Activated T-cell treated with anti-CD3 and anti-CD28 coated beads, Interleukin-2, amount 50 U/mL, for 4 hours (primary cell): ENCODE results near the gene TRIM41. TPM values are rescaled to one million over a fixed set of nuclear protein-coding genes. Genes with fewer than 3 reads are reported as not detected.
A peak's percentile ranks its signal among the peaks of the same experiment; 100 is the strongest.
"Not testable (repeated sequence)": the region's sequence is repeated elsewhere in the genome, so short reads cannot be mapped to it uniquely, and the experiment has no call there.

Experiments used
- ATAC-seq, 2 donors: fragments of 200-7000 bp; cut with Tn5 transposase; one replicate each; pipeline ENCODE4 v1.10.0; 2021
- DNase-seq: peaks from one replicate; pipeline ENCODE4 v3.0.0-alpha.2; 2020
- H3K27me3 Mint-ChIP-seq: one replicate; pipeline ENCODE4 v1.8.0; 2021; ENCODE audit warnings: low read depth, mixed read lengths
- H3K36me3 Mint-ChIP-seq: one replicate; pipeline ENCODE4 v1.8.0; 2022; ENCODE audit warnings: mixed read lengths; ENCODE audit not compliant: insufficient read depth
- H3K4me1 Mint-ChIP-seq: one replicate; pipeline ENCODE4 v1.8.0; 2021; ENCODE audit warnings: low read depth, mixed read lengths
- H3K4me3 Mint-ChIP-seq: one replicate; pipeline ENCODE4 v1.8.0; 2021; ENCODE audit warnings: mild to moderate bottlenecking, moderate library complexity, mixed read lengths
- H3K9me3 Mint-ChIP-seq: one replicate; pipeline ENCODE4 v1.8.0; 2021; ENCODE audit warnings: mixed read lengths
- total RNA-seq, 3 donors: library from RNA; stranded (reverse); gene quantifications; one replicate each; pipeline ENCODE4 v1.2.1, GENCODE V29; 2021

TRIM41 gene
- total RNA-seq, 3 donors from 2014 or later: 37.6 to 39.5 (median 38.3) TPM

DNA sequence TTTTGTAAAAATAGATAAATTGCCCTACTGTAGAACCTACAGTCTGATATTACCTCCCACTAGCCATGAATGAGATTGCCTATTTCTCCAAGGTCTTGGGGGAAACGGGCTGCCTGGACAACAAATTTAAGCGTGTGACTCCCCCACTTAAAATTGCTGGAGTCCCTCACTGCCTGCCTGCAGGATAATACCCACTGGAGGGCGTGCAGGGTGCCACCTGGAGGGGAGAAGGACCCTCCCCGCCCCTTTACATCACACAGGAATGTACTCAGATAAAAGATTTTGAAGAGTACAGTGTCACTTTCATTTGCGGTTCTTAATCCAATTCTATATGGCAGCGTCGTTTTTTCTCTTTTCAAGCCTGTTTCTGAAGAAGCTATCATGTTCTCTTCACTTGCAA is 11.9 kb upstream of the TRIM41 start:
- H3K27me3 Mint-ChIP-seq: peaks cover 8% of the 10 kb centered on the region
- H3K4me1 Mint-ChIP-seq: peaks cover 21% of the 10 kb centered on the region
- ATAC-seq (no peak), DNase-seq (no peak)
- H3K36me3 Mint-ChIP-seq: no peaks in the 10 kb centered on the region
- peaks cover 5% of the 10 kb centered on the region for H3K9me3 Mint-ChIP-seq
- H3K4me3 Mint-ChIP-seq: no peak overlapping the region

DNA sequence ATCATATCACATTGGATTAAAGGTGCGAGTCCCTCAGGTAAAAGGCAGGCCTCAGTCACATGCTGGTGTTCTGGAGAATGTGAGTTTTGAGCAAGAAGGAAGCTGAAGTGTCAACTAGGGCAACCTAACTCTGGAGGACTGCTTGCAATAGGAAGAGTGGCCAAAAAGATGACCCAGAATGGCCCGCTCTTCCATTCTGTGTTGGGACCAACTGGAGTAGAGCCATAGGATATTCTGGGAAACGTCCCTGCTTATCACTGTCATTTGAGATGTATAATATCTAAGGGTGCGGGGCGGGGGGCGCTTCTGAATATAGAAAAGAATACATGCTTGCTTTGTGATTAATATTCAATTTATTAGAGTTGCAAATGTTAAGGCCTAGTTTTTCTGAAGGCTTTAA is 11.0 kb upstream of the TRIM41 start:
- ATAC-seq (no peak), DNase-seq (no peak)
- Mint-ChIP-seq H3K36me3 (no peaks in the 10 kb centered on the region), H3K9me3 (peaks cover 5% of the 10 kb centered on the region), H3K27me3 (peaks cover 3% of the 10 kb centered on the region), H3K4me1 (peaks cover 19% of the 10 kb centered on the region), H3K4me3 (no peak overlapping the region)

DNA sequence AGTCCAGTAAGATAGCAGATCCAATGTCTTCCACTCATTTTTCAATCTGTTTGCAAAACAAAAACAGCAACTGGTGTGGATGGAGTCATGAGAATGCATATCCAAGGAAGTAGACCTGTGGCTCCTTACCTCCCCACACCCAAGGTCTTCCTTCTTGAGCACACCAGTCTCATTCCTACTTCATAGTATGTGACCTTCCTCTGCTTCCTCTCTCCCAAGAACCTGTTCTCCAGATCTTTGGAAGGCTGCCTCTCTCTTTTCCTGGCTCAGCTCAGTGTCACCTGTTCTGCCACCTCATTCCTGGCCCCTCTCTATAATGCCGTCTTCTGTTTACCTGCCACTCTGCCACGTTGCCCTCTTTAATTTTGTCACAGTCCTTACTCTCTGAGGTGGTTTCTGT is 10.1 kb upstream of the TRIM41 start:
- ATAC-seq: no peak
- H3K9me3 Mint-ChIP-seq: peaks cover 5% of the 10 kb centered on the region

DNA sequence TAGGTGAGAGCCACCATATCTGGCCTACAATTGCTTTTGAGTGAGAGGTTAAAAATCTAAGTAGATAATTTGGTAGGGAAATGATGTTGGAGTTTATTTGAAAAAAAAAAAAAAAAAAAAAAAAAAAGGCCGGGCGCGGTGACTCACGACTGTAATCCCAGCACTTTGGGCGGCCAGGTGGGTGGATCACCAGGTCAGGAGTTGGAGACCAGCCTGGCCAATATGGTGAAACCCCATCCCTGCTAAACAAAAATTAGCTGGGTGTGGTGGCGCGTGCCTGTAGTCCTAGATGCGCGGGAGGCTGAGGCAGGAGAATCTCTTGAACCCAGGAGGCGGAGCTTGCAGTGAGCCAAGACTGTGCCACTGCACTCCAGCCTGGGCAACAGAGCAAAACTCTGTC is 8.8 kb upstream of the TRIM41 start:
- not testable (repeated sequence) for ATAC-seq, H3K36me3 Mint-ChIP-seq, DNase-seq, H3K4me3 Mint-ChIP-seq, H3K9me3 Mint-ChIP-seq, H3K27me3 Mint-ChIP-seq
- H3K4me1 Mint-ChIP-seq: peaks cover 18% of the 10 kb centered on the region

More for the DNA sequence above, 10.1 kb upstream of the TRIM41 start:
- DNase-seq: no peak
- no peaks in the 10 kb centered on the region for H3K36me3 Mint-ChIP-seq
- H3K4me1 Mint-ChIP-seq: peaks cover 20% of the 10 kb centered on the region
- no peaks in the 10 kb centered on the region for H3K27me3 Mint-ChIP-seq
- H3K4me3 Mint-ChIP-seq: no peak overlapping the region

DNA sequence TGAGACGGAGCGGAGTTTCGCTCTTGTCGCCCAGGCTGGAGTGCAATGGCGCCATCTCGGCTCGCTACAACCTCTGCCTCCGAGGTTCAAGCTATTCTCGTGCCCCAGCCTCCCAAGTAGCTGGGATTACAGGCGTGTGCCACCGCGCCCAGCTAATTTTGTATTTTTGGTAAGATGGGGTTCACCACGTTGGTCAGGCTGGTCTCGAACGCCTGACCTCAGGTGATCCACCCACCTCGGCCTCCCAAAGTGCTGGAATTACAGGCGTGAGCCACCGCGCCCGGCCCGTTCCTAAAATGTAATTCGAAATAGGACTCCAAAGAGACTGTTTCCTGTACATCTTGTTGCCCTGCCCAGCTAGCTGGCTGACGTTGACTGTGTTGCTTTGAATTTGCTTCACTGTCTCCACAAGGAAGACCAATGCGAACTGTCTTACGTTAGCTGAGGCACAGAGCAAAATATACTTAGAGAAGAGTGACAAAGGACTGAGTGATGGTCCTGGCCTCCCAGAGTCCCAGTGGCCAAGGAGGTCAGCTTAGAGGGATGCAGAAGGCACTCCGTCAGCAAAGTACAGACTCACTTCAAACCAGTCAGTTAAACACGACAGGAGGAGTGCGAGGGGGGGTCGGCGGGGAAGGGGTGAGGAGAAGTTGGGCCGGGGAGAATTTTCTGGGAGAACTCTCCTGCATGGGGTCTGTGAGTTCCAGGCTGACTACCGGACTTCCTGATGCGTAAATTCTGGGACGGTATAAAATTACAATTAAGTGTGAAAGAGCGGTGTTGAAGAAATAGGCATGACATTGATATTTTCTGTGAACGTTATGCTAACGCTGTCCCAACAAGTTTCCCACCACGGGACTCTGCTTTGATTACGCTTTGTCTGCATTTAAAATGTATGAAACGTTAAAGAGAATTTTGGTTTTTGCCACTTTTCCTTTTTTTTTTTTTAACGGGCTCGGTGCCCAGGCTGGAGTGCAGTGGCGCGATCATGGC is 6.8 kb upstream of the TRIM41 start:
- H3K9me3 Mint-ChIP-seq: no peaks in the 10 kb centered on the region
- peak overlapping the region; percentile 86 for H3K4me3 Mint-ChIP-seq
- ATAC-seq: no peak
- H3K27me3 Mint-ChIP-seq: no peaks in the 10 kb centered on the region
- no peak for DNase-seq
- no peaks in the 10 kb centered on the region for H3K36me3 Mint-ChIP-seq
- peaks cover 29% of the 10 kb centered on the region for H3K4me1 Mint-ChIP-seq

DNA sequence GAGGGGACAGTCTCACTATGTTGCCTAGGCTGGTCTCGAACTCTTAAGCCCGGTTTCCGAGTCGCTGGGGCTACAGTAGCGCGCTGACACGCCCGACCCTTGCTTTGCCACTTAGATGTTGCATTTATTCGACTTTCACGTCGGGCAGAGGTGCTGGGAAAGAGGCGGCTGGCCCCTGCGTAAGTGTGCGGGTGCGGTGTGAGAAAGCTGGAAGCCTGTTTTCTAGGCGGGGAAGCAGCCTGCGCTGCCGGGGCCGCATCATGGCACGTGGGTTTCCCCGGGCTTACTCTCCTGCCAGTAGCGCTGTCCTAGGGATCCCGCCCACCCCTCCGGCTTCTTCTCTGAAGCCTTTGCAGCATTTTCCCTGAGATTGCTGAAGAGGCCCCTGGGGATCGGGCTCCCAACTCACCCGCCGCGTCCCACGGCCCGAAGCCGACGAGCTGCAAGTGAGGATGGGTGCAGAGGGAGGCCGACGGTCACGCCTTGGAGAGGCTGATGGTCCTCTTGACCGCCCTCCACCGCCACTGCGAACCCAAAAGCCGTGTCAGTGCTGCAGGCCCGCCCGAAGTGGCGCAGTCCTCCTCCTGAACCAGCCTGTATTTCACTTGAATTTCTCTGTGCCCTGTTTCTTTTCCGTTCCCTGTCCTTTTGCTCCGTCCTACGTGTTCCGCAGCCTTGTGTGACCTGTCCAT is 5.8 kb upstream of the TRIM41 start:
- no peaks in the 10 kb centered on the region for H3K36me3 Mint-ChIP-seq
- H3K4me3 Mint-ChIP-seq: peak overlapping the region; percentile 86
- peaks cover 37% of the 10 kb centered on the region for H3K4me1 Mint-ChIP-seq
- H3K9me3 Mint-ChIP-seq: no peaks in the 10 kb centered on the region
- H3K27me3 Mint-ChIP-seq: peaks cover 3% of the 10 kb centered on the region
- ATAC-seq (peak; percentile 16 to 19), DNase-seq (peak; percentile 55)

DNA sequence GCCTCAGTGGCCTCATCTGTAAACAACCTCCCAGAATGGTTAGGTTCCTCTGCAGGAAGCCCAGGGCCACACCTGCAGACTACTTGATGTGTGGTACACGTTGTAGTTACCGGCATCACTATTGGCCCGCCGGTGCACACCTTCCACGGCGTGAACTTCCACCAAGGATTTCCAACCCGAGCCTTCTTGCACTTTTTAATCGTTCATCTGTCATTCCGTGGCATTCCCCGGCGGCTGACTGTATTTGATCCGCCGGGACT is 5.3 kb upstream of the TRIM41 start:
- ATAC-seq (peak; percentile 3 to 10), DNase-seq (no peak)
- Mint-ChIP-seq H3K9me3 (no peaks in the 10 kb centered on the region), H3K4me1 (peaks cover 38% of the 10 kb centered on the region), H3K27me3 (peaks cover 3% of the 10 kb centered on the region), H3K36me3 (no peaks in the 10 kb centered on the region), H3K4me3 (peak overlapping the region; percentile 86)

DNA sequence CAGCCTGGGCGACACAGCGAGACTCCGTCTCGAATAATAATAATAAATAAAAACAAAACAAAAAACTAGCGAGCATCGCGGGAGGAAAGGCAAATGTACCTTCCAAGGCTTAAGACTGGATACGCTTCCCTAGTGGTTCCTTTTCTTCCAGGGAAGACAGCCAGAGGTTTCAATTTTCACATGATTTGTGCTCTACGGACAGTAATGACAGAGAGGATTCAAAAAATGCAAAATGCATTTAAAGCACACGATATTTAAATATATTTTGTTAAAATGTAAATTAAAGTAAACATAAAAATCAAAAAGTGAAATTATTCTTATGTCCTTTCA is 4.3 kb upstream of the TRIM41 start:
- Mint-ChIP-seq H3K4me1 (peaks cover 39% of the 10 kb centered on the region), H3K9me3 (no peaks in the 10 kb centered on the region), H3K4me3 (peak overlapping the region; percentile 86), H3K36me3 (no peaks in the 10 kb centered on the region), H3K27me3 (peaks cover 3% of the 10 kb centered on the region)
- DNase-seq: no peak
- no peak for ATAC-seq

DNA sequence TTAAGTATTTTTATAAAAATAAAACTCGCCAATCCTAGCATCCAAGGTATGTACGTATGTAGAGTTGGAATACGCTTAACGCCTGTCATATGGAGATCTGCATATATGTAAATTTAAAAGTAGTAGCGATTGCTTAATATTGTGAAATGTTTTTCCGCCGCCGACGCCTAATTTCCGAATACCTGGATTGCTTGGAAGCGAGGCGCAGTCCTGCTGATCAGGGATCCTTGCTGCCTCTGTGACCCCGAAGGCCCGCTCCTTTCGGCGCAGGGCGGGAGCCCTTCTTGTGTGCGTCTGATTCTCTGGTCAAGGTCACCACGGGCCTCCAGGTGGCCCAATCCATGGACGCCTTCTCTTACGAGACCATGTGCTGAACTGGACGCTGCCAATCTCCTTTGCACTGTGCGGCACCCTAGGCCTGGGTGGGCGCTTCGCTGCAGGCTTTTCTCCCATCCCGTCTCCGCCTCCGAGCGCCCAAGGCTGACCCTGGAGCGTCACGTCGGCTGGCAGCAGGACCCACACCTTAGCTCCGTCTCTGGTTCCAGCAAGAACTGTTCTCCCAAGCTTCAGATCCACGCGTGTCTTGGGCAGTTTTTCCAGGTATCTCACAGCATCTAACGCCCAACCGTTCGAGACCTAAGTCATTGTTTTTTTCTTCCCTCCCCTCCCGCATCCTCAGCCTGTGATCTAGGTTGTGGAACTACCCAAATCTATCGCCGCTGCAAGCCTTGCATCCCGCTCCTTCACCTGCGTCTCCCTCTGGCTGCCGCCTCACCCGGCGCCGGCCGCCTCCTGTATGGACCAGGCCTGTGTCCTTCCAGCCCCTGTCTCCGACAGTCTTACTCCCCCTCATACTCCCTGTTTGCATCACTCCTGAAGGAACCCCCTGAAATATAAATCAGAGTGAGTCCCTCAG is 3.6 kb upstream of the TRIM41 start:
- peaks cover 3% of the 10 kb centered on the region for H3K27me3 Mint-ChIP-seq
- H3K4me1 Mint-ChIP-seq: peaks cover 46% of the 10 kb centered on the region
- no peaks in the 10 kb centered on the region for H3K36me3 Mint-ChIP-seq
- DNase-seq (no peak), ATAC-seq (no peak)
- no peaks in the 10 kb centered on the region for H3K9me3 Mint-ChIP-seq
- peak overlapping the region; percentile 38 for H3K4me3 Mint-ChIP-seq

DNA sequence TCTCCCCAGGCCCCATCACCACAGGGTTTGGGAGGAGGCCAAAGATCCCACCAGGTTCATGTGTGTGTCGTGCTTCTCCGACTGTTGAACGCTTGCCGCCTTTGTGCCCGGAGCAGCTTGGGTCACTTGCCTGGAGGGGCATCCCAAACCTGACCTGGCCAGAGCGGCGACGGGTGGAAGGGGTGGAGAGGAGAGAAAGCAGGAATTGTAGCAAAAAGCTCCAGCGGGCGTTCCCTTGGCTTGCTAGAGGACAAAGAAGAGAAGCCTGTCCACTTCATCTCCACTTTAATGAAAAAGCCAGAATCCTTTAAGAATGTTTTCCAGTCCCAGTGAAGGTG is 2.9 kb upstream of the TRIM41 start:
- H3K4me3 Mint-ChIP-seq: peak overlapping the region; percentile 29
- H3K36me3 Mint-ChIP-seq: no peaks in the 10 kb centered on the region
- H3K27me3 Mint-ChIP-seq: peaks cover 3% of the 10 kb centered on the region
- DNase-seq: no peak
- no peak for ATAC-seq
- H3K9me3 Mint-ChIP-seq: no peaks in the 10 kb centered on the region
- peaks cover 48% of the 10 kb centered on the region for H3K4me1 Mint-ChIP-seq

DNA sequence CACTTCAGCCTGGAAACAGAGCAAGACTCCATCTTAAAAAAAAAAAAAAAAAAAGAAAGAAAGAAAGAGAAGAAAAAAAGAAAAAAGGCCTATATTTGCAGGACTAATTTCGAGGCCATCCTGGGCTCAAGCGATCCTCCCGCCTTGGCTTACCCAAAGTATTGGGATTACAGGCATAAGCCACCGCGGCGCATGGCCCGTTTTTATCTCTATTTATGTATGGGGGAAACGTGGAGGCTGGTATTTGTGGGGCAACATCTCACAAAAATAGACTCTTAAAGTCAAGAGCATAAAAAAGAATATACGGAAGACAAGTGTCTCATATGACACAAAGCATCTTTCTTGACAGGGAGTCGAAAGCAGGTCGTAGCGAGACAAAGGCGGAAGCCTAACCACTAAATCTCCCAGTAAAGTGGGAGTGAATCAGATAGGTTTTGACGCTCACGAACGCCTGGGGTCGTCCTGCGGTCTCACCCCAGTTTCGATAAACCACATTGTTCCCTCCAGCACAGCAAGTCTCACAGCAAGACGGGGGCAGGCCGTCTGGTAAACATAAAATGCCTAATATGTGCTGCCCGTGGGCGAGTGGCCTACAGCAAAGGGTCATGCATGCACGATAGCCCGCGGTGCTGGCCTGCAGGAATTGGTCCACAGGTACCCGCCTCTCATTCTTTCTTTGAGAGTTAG is 1.8 kb upstream of the TRIM41 start:
- Mint-ChIP-seq H3K36me3 (no peaks in the 10 kb centered on the region), H3K27me3 (peaks cover 3% of the 10 kb centered on the region), H3K9me3 (no peaks in the 10 kb centered on the region), H3K4me1 (peaks cover 55% of the 10 kb centered on the region), H3K4me3 (peak overlapping the region; percentile 96)
- DNase-seq (no peak), ATAC-seq (no peak)

DNA sequence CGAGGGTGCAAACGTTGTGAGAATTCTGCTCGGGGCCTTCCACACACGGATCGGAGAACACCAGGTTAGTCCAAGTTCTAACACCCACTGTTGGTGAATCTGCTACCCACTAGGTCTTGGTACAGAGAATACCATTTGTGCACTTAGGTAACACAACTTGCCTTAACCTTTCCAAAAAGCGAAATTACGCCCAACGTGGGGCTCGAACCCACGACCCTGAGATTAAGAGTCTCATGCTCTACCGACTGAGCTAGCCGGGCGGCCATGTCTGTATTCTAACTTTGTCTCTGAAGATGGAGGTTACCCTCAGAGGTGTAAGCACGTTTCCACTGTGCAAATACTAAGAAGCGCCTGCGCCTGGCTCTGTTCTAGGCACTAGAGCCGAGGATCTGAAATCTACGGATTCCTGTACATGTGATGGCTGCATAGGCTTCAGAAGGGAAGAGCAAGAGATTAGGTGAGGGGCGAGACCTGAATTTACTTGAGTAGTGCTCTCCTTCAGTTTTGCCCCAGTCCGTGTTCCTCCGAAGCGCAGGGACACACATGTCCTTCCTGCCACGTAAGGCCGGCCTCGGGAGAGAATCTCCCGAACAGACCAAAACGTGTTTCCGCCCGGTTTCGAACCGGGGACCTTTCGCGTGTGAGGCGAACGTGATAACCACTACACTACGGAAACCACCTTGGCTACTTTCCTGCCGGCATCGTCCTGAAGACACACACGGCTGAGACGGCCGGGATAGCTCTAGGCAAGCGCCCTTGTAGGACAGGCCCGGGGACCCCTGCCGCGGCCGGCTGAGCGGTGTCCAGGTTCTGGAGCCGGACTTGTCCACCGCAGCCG is 1.1 kb upstream of the TRIM41 start:
- peak; percentile 25 to 27 for ATAC-seq
- no peaks in the 10 kb centered on the region for H3K36me3 Mint-ChIP-seq
- DNase-seq: peak; percentile 97
- no peaks in the 10 kb centered on the region for H3K9me3 Mint-ChIP-seq
- peaks cover 3% of the 10 kb centered on the region for H3K27me3 Mint-ChIP-seq
- peak overlapping the region; percentile 96 for H3K4me3 Mint-ChIP-seq
- H3K4me1 Mint-ChIP-seq: peaks cover 55% of the 10 kb centered on the region

DNA sequence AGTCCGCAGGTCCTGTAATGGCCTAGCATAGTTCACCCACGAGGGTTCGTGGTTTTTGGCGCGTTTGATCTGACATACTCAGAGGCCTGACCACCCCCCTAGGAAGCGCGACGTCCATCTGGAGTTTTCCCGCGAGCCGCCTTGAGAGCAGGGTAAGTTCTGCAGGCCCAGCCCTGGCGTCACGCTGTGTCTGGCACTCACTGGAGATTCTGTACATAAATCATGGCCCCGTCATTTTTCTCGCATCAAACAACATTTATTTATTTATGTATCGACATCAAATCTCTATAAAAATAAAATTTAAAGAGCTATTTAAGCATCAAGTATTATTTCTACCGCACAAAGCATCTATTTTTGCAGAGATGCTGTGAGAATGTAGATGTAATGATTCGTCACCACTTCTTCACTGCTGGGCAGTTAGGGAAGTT is 437 bp upstream of the TRIM41 start:
- peaks cover 49% of the 10 kb centered on the region for H3K4me1 Mint-ChIP-seq
- peak overlapping the region; percentile 96 for H3K4me3 Mint-ChIP-seq
- DNase-seq: no peak
- H3K36me3 Mint-ChIP-seq: no peaks in the 10 kb centered on the region
- H3K27me3 Mint-ChIP-seq: peaks cover 3% of the 10 kb centered on the region
- no peak for ATAC-seq
- H3K9me3 Mint-ChIP-seq: no peaks in the 10 kb centered on the region
